ENCODE measurements around the gene ANXA11.
"Not testable (repeated sequence)": the region's sequence is repeated elsewhere in the genome, so short reads cannot be mapped to it uniquely, and the experiment has no call there.

GRCh38 chr10:80202530-80202929 is 2.8 kb downstream of the ANXA11 start:
- not testable (repeated sequence) for TF ChIP-seq CTCF (IDR thresholded peaks at IDR 0.05; ENCODE audit: insufficient read depth, low read depth, low read length); EZH2 (IDR thresholded peaks at IDR 0.05; ENCODE audit: insufficient read depth, low read length)

Data from astrocyte (in vitro differentiated cells and primary cell).